Transverse colon (tissue), 4 donors: ENCODE data around the gene MAPK12. TPM values are rescaled to one million over a fixed set of nuclear protein-coding genes. Genes with fewer than 3 reads are reported as not detected.
"Not testable (repeated sequence)": the region's sequence is repeated elsewhere in the genome, so short reads cannot be mapped to it uniquely, and the experiment has no call there.

ENCODE experiments used
- DNase-seq: peaks from one replicate; pipeline ENCODE4 v3.0.0-alpha.2; 2019
- H3K27ac ChIP-seq, 4 donors: fragments of 200-600 bp; sonication (generic); 2 replicates each; pipeline ENCODE4 v1.5.1; 2016 to 2018; ENCODE audit warnings: inconsistent platforms in 4 of 4
- H3K27me3 ChIP-seq: fragments of 200-600 bp; sonication (generic); 2 replicates; pipeline ENCODE4 v1.5.1; 2017; ENCODE audit warnings: inconsistent platforms
- H3K36me3 ChIP-seq, 4 donors: fragments of 200-600 bp; sonication (generic); 2 replicates each; pipeline ENCODE4 v1.5.1; 2017 to 2019; ENCODE audit warnings: inconsistent platforms in 4 of 4
- H3K4me1 ChIP-seq, 4 donors: fragments of 200-600 bp; sonication (generic); 2 replicates each; pipeline ENCODE4 v1.5.1; 2017 to 2020; ENCODE audit warnings: inconsistent platforms in 4 of 4
- H3K4me3 ChIP-seq, 4 donors: fragments of 200-600 bp; sonication (generic); 1 replicate in 1 of 4; 2 replicates in 3 of 4; pipeline versions ENCODE4 v1.5.1 to v1.6.1; 2017 to 2019; ENCODE audit warnings: inconsistent platforms in 4 of 4
- H3K9me3 ChIP-seq, 2 donors: fragments of 200-600 bp; sonication (generic); 2 replicates each; pipeline ENCODE4 v1.5.1; 2017 to 2019; ENCODE audit warnings: inconsistent platforms in 2 of 2
- CTCF ChIP-seq, 5 experiments: fragments of 200-600 bp in 3 of 5; fragments of 450-650 bp in 2 of 5; sonication (generic) in 3 of 5; IDR thresholded peaks; 1 replicate in 2 of 5; 2 replicates in 3 of 5; pipeline ENCODE4 v1.5.1; 2016 to 2017; ENCODE audit warnings: antibody characterized with exemption in 5 of 5, inconsistent platforms in 3 of 5, mild to moderate bottlenecking in 2 of 5, moderate library complexity in 1 of 5
- EP300 ChIP-seq: sonication (generic); formaldehyde crosslinking; IDR thresholded peaks from one replicate; pipeline ENCODE4 v1.6.1; 2017; ENCODE audit warnings: antibody characterized with exemption, low read depth
- POLR2A ChIP-seq: fragments of 450-650 bp; IDR thresholded peaks from one replicate; pipeline ENCODE4 v1.6.1; 2016; ENCODE audit warnings: antibody characterized with exemption, mild to moderate bottlenecking, moderate library complexity
- POLR2AphosphoS5 ChIP-seq, 3 donors: sonication (generic); formaldehyde crosslinking; IDR thresholded peaks; one replicate each; pipeline ENCODE4 v1.6.1; 2016; ENCODE audit warnings: antibody characterized with exemption in 3 of 3
- WGBS, 2 donors: methylation state at CpG; one replicate each; pipeline ENCODE4 v1.1.5; 2018; ENCODE audit warnings: low coverage in 1 of 2; 5-methylcytosine and 5-hydroxymethylcytosine counted together
- in situ Hi-C, 4 donors: fragments of 200-750 bp; cut with MboI; loops; one replicate each; pipeline versions ENCODE4 v1.15.0 to v1.15.1; 2017; ENCODE audit warnings: low sequenced_read_pairs in 3 of 4, low pct_ligation_motif_present in 1 of 4, low pct_unique_long_range_greater_than_20kb in 1 of 4
- intact Hi-C: fragments of 100-400 bp; cut with DNase I; formaldehyde crosslinking; loops from one replicate; pipeline ENCODE4 v1.15.1; 2023; ENCODE audit warnings: low total_unique reads
- total RNA-seq, 4 donors: library from RNA; depleted of rRNA; stranded (reverse); fragments of >200 nt; gene quantifications; one replicate each; pipeline ENCODE4 v1.1.0, GENCODE V29; 2016

MAPK12 gene
- total RNA-seq, 4 donors from 2014 or later = 1.1 to 9.4 (median 3.3) TPM

DNA sequence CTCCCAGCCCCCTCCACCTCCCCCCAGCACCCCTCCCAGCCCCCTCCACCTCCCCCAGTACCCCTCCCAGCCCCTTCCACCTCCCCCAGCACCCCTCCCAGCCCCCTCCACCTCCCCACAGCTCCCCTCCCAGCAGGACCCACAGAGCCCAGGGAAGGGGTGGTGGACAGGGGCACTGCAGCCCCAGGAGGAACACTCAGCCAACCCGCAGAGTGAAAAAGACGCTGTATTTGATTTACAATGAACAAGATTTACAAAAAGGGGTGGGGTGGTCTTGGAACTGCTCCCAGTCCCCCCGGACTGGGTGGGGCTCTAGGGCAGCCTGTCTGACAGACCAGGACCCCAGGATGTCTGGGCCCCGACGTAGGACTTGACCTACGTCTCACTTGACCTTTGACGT, 13.3 kb upstream of the MAPK12 start:
- intact Hi-C loops = loop anchor here (5.0 kb wide), 1 partner anchor 53 kb away; the partner anchor contains the start of gene DENND6B
- Histone ChIP-seq H3K27me3 (peaks cover 22% of the 10 kb centered on the region), H3K36me3 (peaks cover 0 to 22% (median 9%) of the 10 kb centered on the region in 4 donors), H3K4me1 (peaks cover 21 to 24% (median 23%) of the 10 kb centered on the region in 4 donors), H3K4me3 (no peak overlapping the region), H3K9me3 (no peaks in the 10 kb centered on the region), H3K27ac (no peak overlapping the region)
- in situ Hi-C loops = loop anchor here in 2 of 4 donors (5.0 to 10.0 kb wide), 2 partner anchors 53 to 60 kb away; partner anchors contain the start of gene DENND6B (in 1 of the 2)
- WGBS, 2 donors = 63% methylated on average over 7 of the region's 7 CpGs; no CpG with 5 or more reads in 1 of the 2 donors
- DNase-seq = no peak
- no peak for TF ChIP-seq POLR2AphosphoS5 (IDR thresholded peaks at IDR 0.05)
- TF ChIP-seq EP300 = no peak
- no peak for TF ChIP-seq CTCF (IDR thresholded peaks at IDR 0.05)
- no peak for TF ChIP-seq POLR2A

- in situ Hi-C loops = loop anchor here in 1 of 4 donors (10.0 kb wide), 1 partner anchor 60 kb away; no protein-coding TSS in a partner anchor
- H3K4me3 ChIP-seq = no peak overlapping the region
- H3K9me3 ChIP-seq = no peaks in the 10 kb centered on the region
- peaks cover 23 to 28% (median 28%) of the 10 kb centered on the region in 4 donors for H3K4me1 ChIP-seq
- peak; percentile 66 for DNase-seq
- peaks cover 0 to 18% (median 6%) of the 10 kb centered on the region in 4 donors for H3K36me3 ChIP-seq
- 23% methylated on average over 7 of the region's 7 CpGs; no CpG with 5 or more reads in 1 of the 2 donors for WGBS, 2 donors
- peaks cover 26% of the 10 kb centered on the region for H3K27me3 ChIP-seq
- intact Hi-C loops = no loop called here
- no peak for TF ChIP-seq POLR2AphosphoS5 (IDR thresholded peaks at IDR 0.05)
- no peak for TF ChIP-seq POLR2A
- TF ChIP-seq EP300 = no peak
- peak in 3 of 5 experiments; percentile 22 to 36 (median 28) for TF ChIP-seq CTCF (IDR thresholded peaks at IDR 0.05)
- no peak overlapping the region for H3K27ac ChIP-seq
Observed at GRCh38 chr22:50274311-50274710, 12.8 kb upstream of the MAPK12 start.

DNA sequence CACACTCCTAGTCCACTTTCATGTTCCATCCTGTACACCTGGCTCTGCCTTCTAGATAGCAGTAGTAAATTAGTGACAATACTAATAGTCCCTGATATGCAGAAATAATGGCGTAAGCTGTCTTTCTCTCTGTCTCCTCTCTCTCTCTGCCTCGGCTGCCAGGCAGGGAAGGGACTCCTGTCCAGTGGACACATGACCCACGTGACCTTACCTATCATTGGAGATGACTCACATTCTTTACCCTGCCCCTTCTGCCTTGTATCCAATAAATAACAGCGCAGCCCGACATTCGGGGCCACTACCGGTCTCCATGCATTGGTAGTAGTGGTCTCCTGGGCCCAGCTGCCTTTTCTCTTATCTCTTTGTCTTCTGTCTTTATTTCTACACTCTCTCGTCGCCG, 12.3 kb upstream of the MAPK12 start:
- in situ Hi-C loops = loop anchor here in 1 of 4 donors (10.0 kb wide), 1 partner anchor 61 kb away; no protein-coding TSS in a partner anchor
- H3K4me3 ChIP-seq, intact Hi-C loops, H3K9me3 ChIP-seq, DNase-seq, H3K27ac ChIP-seq: not testable (repeated sequence)
- peaks cover 0 to 15% (median 5%) of the 10 kb centered on the region in 4 donors for H3K36me3 ChIP-seq
- H3K27me3 ChIP-seq = peaks cover 28% of the 10 kb centered on the region
- peaks cover 23 to 33% (median 31%) of the 10 kb centered on the region in 4 donors for H3K4me1 ChIP-seq
- 86% methylated on average over 10 of the region's 10 CpGs; no CpG with 5 or more reads in 1 of the 2 donors for WGBS, 2 donors

- 43% methylated on average over 11 of the region's 11 CpGs; no CpG with 5 or more reads in 1 of the 2 donors for WGBS, 2 donors
- in situ Hi-C loops = loop anchor here in 1 of 4 donors (10.0 kb wide), 1 partner anchor 61 kb away; no protein-coding TSS in a partner anchor
Observed at GRCh38 chr22:50273352-50273751, 11.9 kb upstream of the MAPK12 start.

More at GRCh38 chr22:50273352-50273751, 11.9 kb upstream of the MAPK12 start:
- TF ChIP-seq CTCF (IDR thresholded peaks at IDR 0.05) = peak in 1 of 5 experiments; percentile 15
- H3K27ac ChIP-seq, H3K4me3 ChIP-seq, H3K9me3 ChIP-seq, intact Hi-C loops, DNase-seq: not testable (repeated sequence)
- H3K36me3 ChIP-seq = peaks cover 0 to 15% (median 5%) of the 10 kb centered on the region in 4 donors
- peaks cover 32% of the 10 kb centered on the region for H3K27me3 ChIP-seq
- peaks cover 23 to 38% (median 35%) of the 10 kb centered on the region in 4 donors for H3K4me1 ChIP-seq
